ENCODE data around the gene COCH. TPM values are rescaled to one million over a fixed set of nuclear protein-coding genes. Genes with fewer than 3 reads are reported as not detected.

The COCH gene
- total RNA-seq, 1 experiment from 2014 or later = 6.7 TPM

GRCh38 chr14:30906752-30907658 is 32.6 kb downstream of the COCH start:
- H3K9me2 ChIP-seq (ENCODE audit: insufficient read depth) = no peaks in the 10 kb centered on the region
- H3K9ac ChIP-seq (ENCODE audit: low read length) = no peak overlapping the region
- H3K27ac ChIP-seq (ENCODE audit: low read depth, low read length) = no peak overlapping the region
- no TSS peak for BruUV-seq (replicated peaks)
- H3K4me2 ChIP-seq (ENCODE audit: low read length) = no peak overlapping the region
- peaks cover 26 to 35% of the 10 kb centered on the region in 2 experiments for H3K36me3 ChIP-seq (ENCODE audit: control insufficient read depth in 1 of 2, insufficient read depth in 2 of 2, low read length in 2 of 2)
- H3K9me3 ChIP-seq (ENCODE audit: control insufficient read depth in 1 of 2, insufficient read depth in 1 of 2, low read depth in 1 of 2, low read length in 2 of 2) = no peaks in the 10 kb centered on the region
- peaks cover 13% of the 10 kb centered on the region; the same call in 1 of the 2 replicates for H3K79me2 ChIP-seq (ENCODE audit: insufficient read depth, low read length)
- H3K4me3 ChIP-seq (replicated peaks in 1 of 2; ENCODE audit: low read depth in 1 of 2, low read length in 2 of 2) = no peak overlapping the region
- CTCF ChIA-PET = interaction anchor here (1.3 kb wide), 1 partner anchor 9 kb away, joined by 3 read pairs; no protein-coding TSS in a partner anchor
- no peaks in the 10 kb centered on the region for H3K27me3 ChIP-seq (ENCODE audit: insufficient read depth, low read length)
- DNase-seq (ENCODE audit: low read depth, low spot score) = peak; percentile 12
- intact Hi-C loops (cut with micrococcal nuclease) = loop anchor here (1.0 kb wide), 1 partner anchor 251 kb away; no protein-coding TSS in a partner anchor
- RAD21 ChIA-PET (ENCODE audit: low non-redundant PET in 1 of 2, low total read pairs in 2 of 2, uncharacterized antibody in 2 of 2, unreplicated experiment in 2 of 2) = interaction anchor here in 1 of 2 experiments (0.8 kb wide), 1 partner anchor 251 kb away, joined by 4 read pairs; no protein-coding TSS in a partner anchor
- POLR2A ChIA-PET = no interaction called here
- no peaks in the 10 kb centered on the region for H3K4me1 ChIP-seq (ENCODE audit: control insufficient read depth in 1 of 2, insufficient read depth in 2 of 2, low read length in 2 of 2)
- H4K20me1 ChIP-seq (ENCODE audit: insufficient read depth) = no peaks in the 10 kb centered on the region; the same call in 1 of the 2 replicates
- H2AFZ ChIP-seq (ENCODE audit: low read depth, low read length, poor library complexity, severe bottlenecking) = no peak overlapping the region
- no peak for ATAC-seq
- TF ChIP-seq ATF3 (IDR thresholded peaks at IDR 0.05) (no peak), EGR1 (IDR thresholded peaks at IDR 0.05; ENCODE audit: low read depth) (no peak), YY1 (IDR thresholded peaks at IDR 0.05; ENCODE audit: extremely low read depth, insufficient replicate concordance, low read depth, low read length) (no peak), RAD21 (IDR thresholded peaks at IDR 0.05; ENCODE audit: low read depth) (peak; percentile 41; the same call in 1 of the 2 replicates), SP1 (IDR thresholded peaks at IDR 0.05; ENCODE audit: low read depth) (no peak), ZBTB33 (IDR thresholded peaks at IDR 0.05; ENCODE audit: extremely low read depth, insufficient replicate concordance, low read length) (no peak), JUND (IDR thresholded peaks at IDR 0.05) (no peak), EZH2 (IDR thresholded peaks at IDR 0.05) (no peak), TCF7L2 (IDR thresholded peaks at IDR 0.05; ENCODE audit: borderline replicate concordance, extremely low read depth, insufficient read depth, insufficient read length) (no peak), POLR2A (IDR thresholded peaks at IDR 0.05; ENCODE audit: borderline replicate concordance, extremely low read depth, insufficient read depth, insufficient read length) (no peak), ZFX (IDR thresholded peaks at IDR 0.05) (no peak), ELF1 (IDR thresholded peaks at IDR 0.05; ENCODE audit: borderline replicate concordance, low read depth) (no peak), MAX (IDR thresholded peaks at IDR 0.05) (no peak), SIN3A (IDR thresholded peaks at IDR 0.05; ENCODE audit: low read depth) (no peak), POLR2AphosphoS5 (IDR thresholded peaks at IDR 0.05; ENCODE audit: low read depth, low read length) (no peak), CTCF (IDR thresholded peaks at IDR 0.05 in 2 of 3, conservative IDR thresholded peaks at IDR 0.05 in 1 of 3; ENCODE audit: borderline replicate concordance in 1 of 3, insufficient read depth in 1 of 3, low read depth in 2 of 3, low read length in 2 of 3) (peak; percentile 5 to 55 (median 27); a peak in 4 of 6 replicates), REST (IDR thresholded peaks at IDR 0.05; ENCODE audit: low read depth) (no peak)

Data from HCT116 (cell line).